Measurements from ENCODE around the gene NAT10.
"Not testable (repeated sequence)": the region's sequence is repeated elsewhere in the genome, so short reads cannot be mapped to it uniquely, and the experiment has no call there.

Gene NAT10

DNA sequence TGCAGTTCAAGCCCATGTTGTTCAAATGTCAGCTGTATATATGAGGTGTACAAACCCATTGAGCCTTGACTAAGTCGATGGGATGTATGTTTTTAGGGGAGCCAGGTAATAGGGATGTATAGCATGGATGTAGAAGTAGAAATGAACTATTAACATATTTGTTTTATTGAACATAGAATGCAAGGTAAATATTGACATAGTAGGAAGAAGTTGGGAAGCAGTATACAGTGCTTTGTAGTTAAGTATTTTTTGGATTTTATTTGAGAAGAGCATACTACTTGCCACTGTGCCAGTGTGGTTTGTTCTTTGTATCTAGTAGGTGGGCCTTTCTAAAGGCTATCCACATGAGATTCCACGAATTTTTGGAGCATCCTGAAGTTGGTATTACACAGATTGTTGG lies 20.8 kb upstream of the NAT10 start:
- Mint-ChIP-seq H3K9me3 (no peaks in the 10 kb centered on the region), H3K4me1 (ENCODE audit: low read depth) (peaks cover 34% of the 10 kb centered on the region), H3K36me3 (ENCODE audit: low read depth) (peaks cover 73% of the 10 kb centered on the region), H3K27me3 (no peaks in the 10 kb centered on the region), H3K4me3 (no peak overlapping the region), H3K27ac (no peak overlapping the region)

DNA sequence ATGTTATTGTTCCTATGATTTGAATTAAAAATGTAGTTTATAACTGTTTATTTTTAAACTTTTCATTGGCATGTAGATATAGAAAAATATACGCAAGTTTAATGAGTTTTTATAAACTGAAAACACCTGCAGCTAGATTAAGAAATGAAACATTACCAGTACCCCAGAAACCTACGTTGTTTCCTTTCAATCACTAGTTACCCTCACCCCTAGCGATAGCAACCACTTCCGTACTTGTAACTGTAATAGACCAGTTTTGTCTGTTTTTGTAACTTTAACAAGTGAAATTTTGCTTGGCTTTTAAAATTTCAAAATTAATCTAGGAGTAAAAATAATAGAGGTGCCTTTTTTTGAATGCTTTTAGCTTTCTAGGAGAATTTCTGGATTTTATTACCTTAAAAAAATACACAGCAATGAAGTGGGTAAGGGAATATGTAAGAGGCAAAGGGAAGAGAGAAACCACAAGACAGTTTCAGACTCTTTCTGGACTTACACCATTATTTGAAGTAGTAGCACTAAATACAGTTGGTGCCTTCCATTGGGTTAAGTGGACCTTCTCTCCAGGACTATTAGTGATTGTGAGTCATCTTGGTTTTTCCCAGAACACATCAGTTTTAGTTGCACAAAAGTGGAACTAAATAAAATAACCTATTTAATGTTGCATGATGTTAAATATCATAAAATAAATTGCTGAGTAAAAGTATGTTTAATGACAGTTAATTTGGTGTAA lies 18.7 kb upstream of the NAT10 start:
- Mint-ChIP-seq H3K4me3 (no peak overlapping the region), H3K36me3 (ENCODE audit: low read depth) (peaks cover 81% of the 10 kb centered on the region), H3K27me3 (no peaks in the 10 kb centered on the region), H3K27ac (peak overlapping the region; percentile 45), H3K4me1 (ENCODE audit: low read depth) (peaks cover 29% of the 10 kb centered on the region), H3K9me3 (no peaks in the 10 kb centered on the region)

DNA sequence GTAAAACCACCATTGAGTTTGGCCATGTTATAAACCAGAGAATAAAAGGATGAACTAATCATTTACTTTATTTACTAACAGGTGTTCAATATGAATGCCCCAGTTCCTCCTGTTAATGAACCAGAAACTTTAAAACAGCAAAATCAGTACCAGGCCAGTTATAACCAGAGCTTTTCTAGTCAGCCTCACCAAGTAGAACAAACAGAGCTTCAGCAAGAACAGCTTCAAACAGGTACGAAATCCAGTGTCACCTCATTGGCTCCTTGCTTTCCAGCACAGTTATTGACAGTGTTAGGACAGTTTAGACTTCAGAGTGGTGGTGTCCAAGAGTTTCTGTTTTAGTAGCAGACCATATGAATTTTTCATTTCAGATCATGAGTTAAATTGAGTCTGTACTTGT lies 13.6 kb upstream of the NAT10 start:
- Mint-ChIP-seq H3K27me3 (no peaks in the 10 kb centered on the region), H3K4me1 (ENCODE audit: low read depth) (peaks cover 6% of the 10 kb centered on the region), H3K9me3 (no peaks in the 10 kb centered on the region)

DNA sequence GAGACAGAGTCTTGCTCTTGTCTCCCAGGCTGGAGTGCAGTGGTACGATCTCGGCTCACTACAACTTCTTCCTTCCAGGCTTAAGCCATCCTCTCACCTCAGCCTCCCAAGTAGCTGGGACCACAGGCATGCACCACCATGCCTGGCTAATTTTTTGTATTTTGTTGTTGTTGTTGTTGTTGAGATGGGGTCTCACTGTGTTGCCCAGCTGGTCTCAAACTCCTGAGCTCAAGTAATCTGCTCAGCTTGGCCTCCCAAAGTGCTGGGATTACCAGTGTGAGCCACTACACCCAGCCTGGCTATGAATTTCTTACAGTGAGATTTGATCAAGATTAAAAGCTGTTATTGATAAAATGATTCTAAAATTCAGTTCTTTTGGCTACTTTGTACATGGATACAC lies 10.5 kb upstream of the NAT10 start:
- H3K4me1 Mint-ChIP-seq (ENCODE audit: low read depth): not testable (repeated sequence)

More for the DNA sequence above, 13.6 kb upstream of the NAT10 start:
- Mint-ChIP-seq H3K4me3 (no peak overlapping the region), H3K36me3 (ENCODE audit: low read depth) (peaks cover 80% of the 10 kb centered on the region), H3K27ac (no peak overlapping the region)

DNA sequence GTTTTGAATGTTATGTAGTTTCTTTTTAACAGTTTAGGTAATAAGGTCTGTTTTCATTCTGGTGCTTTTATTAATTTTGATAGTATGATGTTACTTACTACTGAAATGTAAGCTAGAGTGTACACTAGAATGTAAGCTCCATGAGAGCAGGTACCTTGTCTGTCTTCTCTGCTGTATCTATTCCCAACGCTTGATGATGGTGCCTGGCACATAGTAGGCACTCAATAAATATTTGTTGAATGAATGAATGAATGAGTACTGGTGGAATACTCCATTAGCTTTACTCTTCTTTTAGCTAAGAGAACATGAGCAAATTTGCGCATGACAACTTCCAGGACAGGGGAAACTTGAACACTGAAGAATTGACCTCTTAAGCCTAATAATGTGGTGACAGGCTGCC lies 6.6 kb upstream of the NAT10 start:
- H3K4me3 Mint-ChIP-seq: no peak overlapping the region
- no peaks in the 10 kb centered on the region for H3K9me3 Mint-ChIP-seq
- H3K27me3 Mint-ChIP-seq: no peaks in the 10 kb centered on the region
- H3K27ac Mint-ChIP-seq: no peak overlapping the region
- peaks cover 70% of the 10 kb centered on the region for H3K36me3 Mint-ChIP-seq (ENCODE audit: low read depth)
- peaks cover 2% of the 10 kb centered on the region for H3K4me1 Mint-ChIP-seq (ENCODE audit: low read depth)

More for the DNA sequence above, 10.5 kb upstream of the NAT10 start:
- not testable (repeated sequence) for H3K4me3 Mint-ChIP-seq, H3K27me3 Mint-ChIP-seq, H3K9me3 Mint-ChIP-seq, H3K27ac Mint-ChIP-seq
- peaks cover 86% of the 10 kb centered on the region for H3K36me3 Mint-ChIP-seq (ENCODE audit: low read depth)

DNA sequence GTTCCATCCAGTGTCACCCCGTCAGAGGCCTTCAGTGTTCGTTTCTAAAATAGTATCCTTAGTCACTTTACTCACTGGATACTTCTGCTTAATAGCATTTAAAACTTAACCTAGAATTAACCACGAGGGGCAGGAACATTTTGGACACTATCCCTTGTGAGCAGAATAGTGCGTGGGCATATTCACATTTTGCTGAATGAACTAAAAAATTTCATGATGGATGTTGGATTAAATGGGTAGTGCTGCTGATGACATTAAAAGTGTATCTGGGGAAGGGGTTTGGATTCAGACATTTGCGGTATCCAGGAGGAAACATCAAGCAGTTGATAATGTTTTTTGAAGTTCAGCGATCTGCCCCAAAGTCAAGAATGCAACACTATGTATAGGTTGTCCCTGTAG lies 750 bp upstream of the NAT10 start:
- H3K4me1 Mint-ChIP-seq (ENCODE audit: low read depth): peaks cover 52% of the 10 kb centered on the region
- H3K9me3 Mint-ChIP-seq: no peaks in the 10 kb centered on the region
- peak overlapping the region; percentile 100 for H3K4me3 Mint-ChIP-seq
- peaks cover 60% of the 10 kb centered on the region for H3K36me3 Mint-ChIP-seq (ENCODE audit: low read depth)
- peak overlapping the region; percentile 98 for H3K27ac Mint-ChIP-seq
- no peaks in the 10 kb centered on the region for H3K27me3 Mint-ChIP-seq

DNA sequence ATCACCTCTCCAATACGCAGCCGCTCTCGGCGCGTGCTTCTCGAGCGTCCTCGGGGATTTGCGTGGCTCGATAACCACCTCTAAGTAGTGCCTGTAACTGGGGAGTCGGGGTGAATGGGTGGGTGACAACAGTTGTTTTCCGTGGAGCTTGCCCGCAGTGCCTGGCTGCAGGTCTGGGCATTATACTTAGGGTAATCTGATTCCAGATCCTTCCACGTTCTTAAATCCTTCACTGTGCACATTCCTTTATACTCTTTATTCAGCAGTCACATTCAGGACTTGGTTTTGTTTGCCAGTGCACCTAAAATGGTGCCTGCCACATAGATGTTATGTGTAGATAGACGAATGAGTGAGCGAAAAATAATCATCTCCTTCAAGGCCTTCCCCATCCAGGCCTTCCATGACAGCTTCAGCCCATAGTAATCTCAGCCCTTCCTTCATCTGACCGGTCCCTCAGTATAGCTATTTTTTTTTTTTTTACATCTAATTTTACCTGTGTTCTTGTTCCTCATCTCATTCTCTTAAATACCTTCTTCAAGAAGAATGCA lies 602 bp downstream of the NAT10 start:
- Mint-ChIP-seq H3K9me3 (no peaks in the 10 kb centered on the region), H3K4me1 (ENCODE audit: low read depth) (peaks cover 52% of the 10 kb centered on the region), H3K36me3 (ENCODE audit: low read depth) (peaks cover 57% of the 10 kb centered on the region), H3K27ac (peak overlapping the region; percentile 98), H3K4me3 (peak overlapping the region; percentile 100), H3K27me3 (no peaks in the 10 kb centered on the region)

DNA sequence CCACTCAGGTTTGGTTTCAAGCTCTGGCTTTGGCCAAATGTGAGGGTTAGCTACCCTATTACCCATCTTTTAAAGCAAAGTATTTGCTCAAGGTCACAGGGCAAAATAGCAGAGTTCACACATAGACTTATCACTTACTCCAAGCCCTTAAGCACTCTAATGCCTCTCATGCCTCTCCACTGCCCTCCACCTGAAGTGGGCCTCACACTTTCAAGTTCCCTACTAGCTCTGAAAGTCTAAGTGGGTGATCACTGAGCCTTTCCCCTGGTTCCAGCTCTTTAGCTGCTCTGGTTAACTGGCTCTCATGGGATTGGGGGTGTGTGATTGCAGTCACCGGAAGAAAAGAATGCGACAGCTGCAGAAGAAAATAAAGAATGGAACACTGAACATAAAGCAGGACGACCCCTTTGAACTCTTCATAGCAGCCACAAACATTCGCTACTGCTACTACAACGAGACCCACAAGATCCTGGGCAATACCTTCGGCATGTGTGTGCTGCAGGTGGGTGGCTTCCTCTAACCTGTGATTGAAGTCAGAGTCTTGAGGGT lies 6.4 kb downstream of the NAT10 start:
- Mint-ChIP-seq H3K36me3 (ENCODE audit: low read depth) (peaks cover 83% of the 10 kb centered on the region), H3K4me1 (ENCODE audit: low read depth) (peaks cover 23% of the 10 kb centered on the region), H3K27ac (no peak overlapping the region), H3K4me3 (no peak overlapping the region), H3K9me3 (no peaks in the 10 kb centered on the region), H3K27me3 (no peaks in the 10 kb centered on the region)

DNA sequence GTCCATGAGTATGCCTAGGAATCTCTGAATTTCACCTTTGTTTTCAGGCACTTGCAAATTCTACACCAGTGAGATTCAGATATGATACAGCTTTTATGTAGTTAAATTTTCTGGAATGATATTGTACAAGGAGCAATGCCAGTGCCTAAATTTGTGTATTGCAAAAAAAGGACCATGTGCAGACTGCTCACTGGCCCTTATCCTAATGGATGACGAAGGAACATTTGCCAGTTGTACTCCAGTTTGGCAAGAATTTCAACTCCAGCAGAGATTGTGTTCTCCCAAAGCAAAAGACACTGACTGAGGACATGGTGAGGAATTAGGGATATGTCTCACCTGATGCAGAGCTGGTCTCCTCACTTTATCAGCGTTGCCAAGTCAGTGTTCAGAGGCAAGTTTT lies 8.6 kb downstream of the NAT10 start:
- no peaks in the 10 kb centered on the region for H3K27me3 Mint-ChIP-seq
- peaks cover 80% of the 10 kb centered on the region for H3K36me3 Mint-ChIP-seq (ENCODE audit: low read depth)
- H3K4me1 Mint-ChIP-seq (ENCODE audit: low read depth): peaks cover 6% of the 10 kb centered on the region
- no peak overlapping the region for H3K4me3 Mint-ChIP-seq
- no peak overlapping the region for H3K27ac Mint-ChIP-seq
- no peaks in the 10 kb centered on the region for H3K9me3 Mint-ChIP-seq

DNA sequence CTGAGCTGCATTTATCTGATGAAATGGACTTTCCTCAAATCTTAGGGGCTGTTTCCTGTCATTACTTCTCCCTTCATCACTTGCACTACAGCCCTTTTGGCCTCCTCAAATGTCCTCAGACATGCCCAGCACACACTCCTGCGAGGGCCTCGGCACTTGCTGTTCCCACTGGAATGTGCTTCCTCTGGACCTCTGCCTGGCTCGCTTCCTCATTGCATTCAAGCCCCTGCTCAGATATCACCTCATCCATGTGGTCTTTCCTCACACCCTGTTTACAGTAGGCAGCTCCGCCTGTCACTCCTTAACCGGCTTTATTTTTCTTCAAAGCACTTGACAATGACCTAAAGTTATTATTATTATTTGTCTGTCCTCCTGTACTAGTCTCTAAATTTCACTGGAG lies 9.0 kb downstream of the NAT10 start:
- H3K4me3 Mint-ChIP-seq: no peak overlapping the region
- peaks cover 80% of the 10 kb centered on the region for H3K36me3 Mint-ChIP-seq (ENCODE audit: low read depth)
- H3K9me3 Mint-ChIP-seq: no peaks in the 10 kb centered on the region
- H3K27ac Mint-ChIP-seq: peak overlapping the region; percentile 10
- H3K4me1 Mint-ChIP-seq (ENCODE audit: low read depth): peaks cover 1% of the 10 kb centered on the region
- H3K27me3 Mint-ChIP-seq: no peaks in the 10 kb centered on the region

DNA sequence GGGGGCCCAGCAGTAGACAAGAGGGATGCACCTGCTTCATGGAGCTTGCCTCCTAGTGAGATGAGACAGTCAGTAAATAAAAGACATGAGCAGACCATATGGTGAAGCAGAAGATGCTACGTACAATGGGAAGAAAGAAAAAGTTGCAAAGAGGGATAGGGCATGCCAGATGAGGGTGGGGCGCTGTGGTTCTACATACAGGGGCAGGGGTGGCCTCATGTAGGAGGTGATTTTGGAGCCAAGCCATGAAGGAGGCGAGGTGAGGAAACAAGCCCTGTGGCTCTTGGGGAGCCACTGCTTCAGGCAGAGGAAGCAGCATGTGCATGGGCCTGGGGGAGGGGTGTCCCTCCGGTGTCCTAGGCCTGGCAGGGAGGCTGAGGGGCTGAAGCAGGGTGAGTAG lies 15.2 kb downstream of the NAT10 start:
- H3K27me3 Mint-ChIP-seq: no peaks in the 10 kb centered on the region
- no peaks in the 10 kb centered on the region for H3K9me3 Mint-ChIP-seq
- H3K36me3 Mint-ChIP-seq (ENCODE audit: low read depth): peaks cover 79% of the 10 kb centered on the region
- no peak overlapping the region for H3K4me3 Mint-ChIP-seq
- H3K4me1 Mint-ChIP-seq (ENCODE audit: low read depth): no peaks in the 10 kb centered on the region
- no peak overlapping the region for H3K27ac Mint-ChIP-seq

DNA sequence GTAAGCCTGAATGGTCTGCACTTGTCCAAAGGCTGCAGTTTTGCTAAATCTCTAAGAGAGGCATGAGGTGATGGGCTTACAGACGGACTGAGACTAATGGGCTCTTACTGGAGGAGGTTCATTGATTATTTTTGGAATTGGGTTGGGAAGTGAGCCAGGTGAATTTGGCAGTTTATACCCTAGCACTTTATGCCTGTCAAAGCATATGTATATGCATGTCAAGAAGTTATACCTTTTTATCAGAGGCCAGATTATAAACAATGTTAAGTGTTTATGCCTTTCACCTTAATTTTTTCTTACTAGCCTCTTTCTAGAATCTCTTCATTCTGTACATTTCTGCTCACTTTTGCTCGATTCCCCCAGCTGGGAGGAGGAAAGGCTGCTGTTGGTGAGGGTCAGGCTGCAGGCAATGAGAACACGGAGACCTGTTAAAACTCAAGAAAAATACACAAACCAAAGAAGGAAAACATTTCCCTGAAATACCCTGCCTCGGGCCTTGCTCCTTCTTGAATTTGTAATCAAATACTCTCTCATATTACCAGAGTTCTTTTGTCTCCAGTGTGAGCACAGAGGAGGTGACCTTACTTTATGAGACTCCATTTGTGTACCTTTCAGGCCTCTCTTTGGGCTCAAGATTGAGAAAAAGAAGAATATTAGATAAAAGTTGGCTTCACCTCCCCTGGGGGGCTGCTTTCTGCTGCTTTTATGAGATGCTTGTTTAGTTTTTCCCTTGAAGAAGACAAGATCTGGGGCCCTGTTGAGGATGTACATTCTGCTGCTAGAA lies 19.6 kb downstream of the NAT10 start:
- no peak overlapping the region for H3K4me3 Mint-ChIP-seq
- no peaks in the 10 kb centered on the region for H3K9me3 Mint-ChIP-seq
- no peaks in the 10 kb centered on the region for H3K4me1 Mint-ChIP-seq (ENCODE audit: low read depth)
- H3K36me3 Mint-ChIP-seq (ENCODE audit: low read depth): peaks cover 85% of the 10 kb centered on the region
- no peak overlapping the region for H3K27ac Mint-ChIP-seq
- no peaks in the 10 kb centered on the region for H3K27me3 Mint-ChIP-seq

DNA sequence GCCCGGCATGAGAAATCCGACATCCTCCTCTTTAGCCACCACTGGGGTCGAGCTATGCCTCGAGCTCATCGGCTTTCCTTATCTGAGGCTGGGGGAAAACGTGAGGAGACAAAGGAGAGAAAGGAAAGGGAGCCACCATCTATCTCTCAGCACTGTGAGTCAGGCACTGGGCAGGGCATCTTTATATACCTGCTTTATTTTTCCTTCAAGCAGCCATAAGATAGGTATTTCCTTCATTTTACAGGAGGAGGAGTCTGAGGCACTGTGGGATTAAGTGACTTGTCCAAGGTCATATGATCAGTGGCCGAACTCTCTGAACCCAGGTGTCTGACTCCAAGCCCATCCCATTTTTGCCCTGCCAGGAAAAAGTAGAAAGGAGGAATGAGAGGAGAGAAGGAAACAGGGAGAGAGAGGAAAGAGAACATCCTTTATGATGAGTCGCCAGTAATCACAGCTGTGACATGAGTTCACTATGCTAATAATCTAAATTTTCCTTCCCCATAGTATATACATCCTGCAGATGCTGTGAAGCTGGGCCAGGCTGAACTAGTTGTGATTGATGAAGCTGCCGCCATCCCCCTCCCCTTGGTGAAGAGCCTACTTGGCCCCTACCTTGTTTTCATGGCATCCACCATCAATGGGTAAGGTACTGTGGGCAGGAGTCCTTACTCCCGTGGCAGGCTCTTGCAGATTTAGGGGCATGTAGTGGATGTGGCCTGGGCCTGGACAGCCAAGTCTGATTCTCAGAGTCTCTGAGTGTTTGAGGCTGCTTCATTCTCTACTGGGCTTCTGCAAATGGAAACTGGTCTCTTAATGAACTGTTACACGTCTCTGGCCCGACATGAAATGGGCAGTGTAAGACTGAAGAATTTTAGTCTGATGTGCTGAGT lies 21.8 kb downstream of the NAT10 start:
- no peaks in the 10 kb centered on the region for H3K9me3 Mint-ChIP-seq
- H3K4me1 Mint-ChIP-seq (ENCODE audit: low read depth): no peaks in the 10 kb centered on the region
- peaks cover 86% of the 10 kb centered on the region for H3K36me3 Mint-ChIP-seq (ENCODE audit: low read depth)
- no peak overlapping the region for H3K27ac Mint-ChIP-seq
- no peaks in the 10 kb centered on the region for H3K27me3 Mint-ChIP-seq
- H3K4me3 Mint-ChIP-seq: no peak overlapping the region

DNA sequence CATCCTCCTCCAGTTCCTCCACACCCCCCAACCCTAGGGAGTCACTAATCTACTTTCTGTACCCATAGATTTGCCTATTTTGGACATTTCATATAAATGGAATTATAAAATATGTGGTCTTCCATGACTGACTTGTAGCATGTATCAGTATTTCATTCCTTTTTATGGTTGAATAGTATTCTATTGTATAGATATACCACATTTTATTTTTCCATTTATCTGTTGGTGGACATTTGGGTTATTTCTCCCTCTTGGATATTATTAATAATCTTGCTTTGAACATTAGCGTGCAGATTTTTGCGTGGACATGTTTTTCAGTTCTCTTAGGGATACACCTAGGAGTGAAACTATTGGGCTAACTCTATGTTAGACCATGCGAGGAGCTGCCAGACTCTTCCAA lies 23.4 kb downstream of the NAT10 start:
- H3K36me3 Mint-ChIP-seq (ENCODE audit: low read depth): peaks cover 86% of the 10 kb centered on the region
- H3K27ac Mint-ChIP-seq: no peak overlapping the region
- H3K4me1 Mint-ChIP-seq (ENCODE audit: low read depth): no peaks in the 10 kb centered on the region
- H3K4me3 Mint-ChIP-seq: no peak overlapping the region
- H3K9me3 Mint-ChIP-seq: no peaks in the 10 kb centered on the region
- no peaks in the 10 kb centered on the region for H3K27me3 Mint-ChIP-seq
